GM12878 (cell line): ENCODE results near the gene CARD9. TPM values are rescaled to one million over a fixed set of nuclear protein-coding genes. Genes with fewer than 3 reads are reported as not detected.

Experiments
- ATAC-seq: fragments of 200-7000 bp; cut with Tn5 transposase; 3 replicates; pipeline ENCODE4 v1.9.1; 2020; ENCODE audit warnings: mild to moderate bottlenecking, moderate library complexity
- BruUV-seq: library from RNA; stranded (reverse); fragments of 400-500 nt; replicated peaks from 2 replicates; lab custom pipeline; 2021; lab: Mats Ljungman, UMichigan
- CTCF ChIA-PET: fragments of 300-600 bp; sonication (Branson Sonifier 250); formaldehyde crosslinking; extraction: SDS; loops from one replicate; lab custom pipeline; 2021; ENCODE audit warnings: inconsistent platforms; lab: Yijun Ruan, JAX
- POLR2A ChIA-PET: fragments of 350-600 bp; formaldehyde crosslinking; extraction: SDS; loops from one replicate; lab custom pipeline; 2021; ENCODE audit warnings: inconsistent platforms; lab: Charles Lee
- RAD21 ChIA-PET: fragments of 300-600 bp; sonication (Branson Sonifier 250); formaldehyde crosslinking; loops from one replicate; lab custom pipeline; 2023; ENCODE audit warnings: antibody characterized with exemption; ENCODE audit not compliant: unreplicated experiment; lab: Charles Lee
- SMC1A ChIA-PET: fragments of 300-600 bp; sonication (Branson Sonifier 250); formaldehyde crosslinking; loops from one replicate; lab custom pipeline; 2023; ENCODE audit not compliant: unreplicated experiment, uncharacterized antibody; lab: Charles Lee
- DNase-seq: peaks from one replicate; pipeline ENCODE4 v3.0.0-alpha.2; 2011; ENCODE audit warnings: low read depth, low spot score
- FAIRE-seq: peaks from 3 replicates; lab custom pipeline; 2011; peaks lifted over from hg19 to GRCh38; lab: Jason Lieb, UNC
- H2AFZ ChIP-seq: 2 replicates; pipeline ENCODE4 v1.6.0; 2011; ENCODE audit warnings: low read depth, low read length, control low read depth; ENCODE audit not compliant: control insufficient read depth
- H3K27ac ChIP-seq: 2 replicates; pipeline ENCODE4 v1.5.1; 2011; ENCODE audit warnings: control low read depth; ENCODE audit not compliant: control insufficient read depth, insufficient read depth
- H3K27me3 ChIP-seq, 2 experiments: replicated peaks in 1 of 2; 2 replicates each; pipeline versions ENCODE4 v1.6.0 to v1.6.1; 2011; ENCODE audit warnings: low read length in 1 of 2; ENCODE audit not compliant: control insufficient read depth in 2 of 2, insufficient read depth in 2 of 2
- H3K36me3 ChIP-seq, 2 experiments: 2 replicates each; pipeline ENCODE4 v1.5.1; 2011; ENCODE audit warnings: low read length in 1 of 2; ENCODE audit not compliant: control insufficient read depth in 2 of 2, insufficient read depth in 2 of 2
- H3K4me1 ChIP-seq: 2 replicates; pipeline ENCODE4 v1.6.1; 2011; ENCODE audit warnings: mild to moderate bottlenecking, low read length, moderate library complexity, mixed read lengths; ENCODE audit not compliant: control insufficient read depth, insufficient read depth
- H3K4me2 ChIP-seq: 2 replicates; pipeline ENCODE4 v1.6.0; 2011; ENCODE audit warnings: control low read depth; ENCODE audit not compliant: control insufficient read depth, insufficient read depth
- H3K4me3 ChIP-seq: fragments of 200-600 bp; sonication (generic); 2 replicates; pipeline ENCODE4 v1.5.1; 2016
- H3K79me2 ChIP-seq: 2 replicates; pipeline ENCODE4 v1.6.0; 2011; ENCODE audit warnings: low read length; ENCODE audit not compliant: control insufficient read depth, insufficient read depth
- H3K9ac ChIP-seq: 2 replicates; pipeline ENCODE4 v1.8.0; 2011; ENCODE audit warnings: low read length, control low read depth, mixed read lengths; ENCODE audit not compliant: control insufficient read depth, insufficient read depth
- H3K9me3 ChIP-seq: replicated peaks from 3 replicates; pipeline ENCODE4 v1.5.1; 2011; ENCODE audit warnings: mild to moderate bottlenecking, low read length; ENCODE audit not compliant: control insufficient read depth, insufficient read depth
- H4K20me1 ChIP-seq: 2 replicates; pipeline ENCODE4 v1.6.0; 2011; ENCODE audit not compliant: control insufficient read depth, insufficient read depth
- BRCA1 ChIP-seq: IDR thresholded peaks from 2 replicates; pipeline ENCODE4 v1.6.1; 2011; ENCODE audit warnings: low read depth, low read length, improper control_type of control experiment
- CREB1 ChIP-seq: IDR thresholded peaks from 2 replicates; pipeline ENCODE4 v1.6.1; 2012; ENCODE audit warnings: low read depth, mild to moderate bottlenecking, inconsistent platforms
- EP300 ChIP-seq, 2 experiments: fragments of 150-350 bp in 1 of 2; IDR thresholded peaks; 2 replicates each; pipeline ENCODE4 v1.6.1; 2011 to 2012; ENCODE audit warnings: low read depth in 2 of 2, low read length in 2 of 2, borderline replicate concordance in 1 of 2, improper control_type of control experiment in 1 of 2, inconsistent platforms in 1 of 2; ENCODE audit not compliant: control insufficient read depth in 1 of 2
- HSF1 ChIP-seq: fragments of 150-350 bp; IDR thresholded peaks from 2 replicates; pipeline ENCODE4 v1.6.1; 2014; ENCODE audit warnings: mild to moderate bottlenecking, low read depth, low read length
- KDM1A ChIP-seq: fragments of 200-600 bp; sonication (generic); IDR thresholded peaks from 2 replicates; pipeline ENCODE4 v1.6.1; 2016; ENCODE audit warnings: borderline replicate concordance
- MYC ChIP-seq: IDR thresholded peaks from 2 replicates; pipeline ENCODE4 v1.6.1; 2011; ENCODE audit warnings: mild to moderate bottlenecking, low read length, moderate library complexity, inconsistent platforms; ENCODE audit not compliant: insufficient read depth, insufficient replicate concordance, insufficient read length, severe bottlenecking
- PAX8 ChIP-seq: fragments of 450-650 bp; IDR thresholded peaks from 2 replicates; pipeline ENCODE4 v1.6.1; 2017; ENCODE audit warnings: mild to moderate bottlenecking, moderate library complexity
- SMAD5 ChIP-seq: IDR thresholded peaks from 2 replicates; pipeline ENCODE4 v1.6.1; 2016; ENCODE audit warnings: antibody characterized with exemption, low read depth
- SP1 ChIP-seq: IDR thresholded peaks from one replicate; pipeline ENCODE4 v1.6.1; 2011; ENCODE audit warnings: low read depth, low read length
- WGBS: methylation state at CpG from one replicate; pipeline ENCODE4 v1.1.6; 2016; ENCODE audit warnings: low lambda C conversion rate; ENCODE audit not compliant: insufficient replicate concordance, insufficient coverage; ENCODE audit errors: missing lambda C conversion rate; 5-methylcytosine and 5-hydroxymethylcytosine counted together
- in situ Hi-C: fragments of 300-500 bp; cut with MboI; formaldehyde crosslinking; loops from 9 replicates; pipeline ENCODE4 v1.14.3; 2018; ENCODE audit warnings: mixed read lengths
- intact Hi-C: fragments of 100-400 bp; cut with micrococcal nuclease; formaldehyde crosslinking; loops from one replicate; pipeline ENCODE4 v1.14.2; 2022; ENCODE audit not compliant: unreplicated experiment
- polyA plus RNA-seq, 11 experiments: library from polyadenylated mRNA; depleted of rRNA in 4 of 11; unstranded in 6 of 11; stranded (reverse) in 5 of 11; fragments of >200 nt; fragmentation: Nextera tagmentation in 4 of 11; fragmentation: Illumina TruSeq in 1 of 11; extraction: Ambion mirVana in 4 of 11; extraction: Trizol in 1 of 11; gene quantifications; 1 replicate in 1 of 11; 2 replicates in 10 of 11; pipeline versions ENCODE4 v1.2.1 to v1.2.3, GENCODE V29; 2011 to 2016; ENCODE audit warnings: inconsistent platforms in 2 of 11, missing spikeins in 2 of 11, low read depth in 1 of 11
- total RNA-seq, 4 experiments: library from RNA; depleted of rRNA in 3 of 4; stranded (reverse); fragments of >200 nt in 3 of 4; fragmentation: Illumina TruSeq in 1 of 4; extraction: Trizol in 1 of 4; gene quantifications; 2 replicates each; pipeline versions ENCODE4 v1.2.1 to v1.2.3, GENCODE V29; 2013 to 2021

Gene CARD9
- total and polyA plus RNA-seq, 10 of the 15 experiments (the other 5 are each of a cell fraction or from before 2014, with no cell fraction given), result 0.11 to 4.9 (median 1.8) TPM; not detected in 1

- CTCF ChIA-PET, result interaction anchor here (1.5 to 1.9 kb wide), 2 partner anchors 9 to 28 kb away, joined by 5 to 7 read pairs; partner anchors contain the start of genes DNLZ and SNAPC4
- TF ChIP-seq SP1 (no peak), EP300 (IDR thresholded peaks at IDR 0.05; ENCODE audit: borderline replicate concordance in 1 of 2, control insufficient read depth in 1 of 2, low read depth in 2 of 2, low read length in 2 of 2) (no peak), PAX8 (no peak), HSF1 (no peak), KDM1A (no peak), MYC (no peak), CREB1 (no peak), SMAD5 (no peak), BRCA1 (no peak)
- H2AFZ ChIP-seq, result no peak overlapping the region
- H3K9ac ChIP-seq, result no peak overlapping the region; the same call in 1 of the 2 replicates
- no peaks in the 10 kb centered on the region for H3K27me3 ChIP-seq
- peak overlapping the region; percentile 36 for H3K4me2 ChIP-seq
- intact Hi-C loops (no loop called here), in situ Hi-C loops (no loop called here)
- 0 out of 2 replicates have a peak, but pooled peaks cover 4% of the 10 kb centered on the region for H3K4me1 ChIP-seq
- H4K20me1 ChIP-seq, result no peaks in the 10 kb centered on the region
- H3K4me3 ChIP-seq, result 0 out of 2 replicates have a peak overlapping the region, but pooled peaks have one; percentile 60
- ATAC-seq (no peak), FAIRE-seq (no peak), DNase-seq (no peak)
- 77% methylated on average over 21 of the region's 21 CpGs for WGBS
- RAD21 ChIA-PET, result interaction anchor here (1.6 kb wide), 1 partner anchor 9 kb away, joined by 6 read pairs; the partner anchor contains the start of gene DNLZ
- H3K79me2 ChIP-seq, result no peaks in the 10 kb centered on the region
- no peaks in the 10 kb centered on the region for H3K9me3 ChIP-seq
- no peak overlapping the region for H3K27ac ChIP-seq
- H3K36me3 ChIP-seq, result peaks cover 0 to 1% of the 10 kb centered on the region in 2 experiments; a peak in 3 of 4 replicates
- POLR2A ChIA-PET, result interaction anchor here (2.0 kb wide), 1 partner anchor 32 kb away, joined by 5 read pairs; no protein-coding TSS in a partner anchor
- no TSS peak for BruUV-seq
- SMC1A ChIA-PET, result no interaction called here
Measured at GRCh38 chr9:136372006-136372405, 1.5 kb downstream of the CARD9 start.
